H1 (cell line): Measurements from ENCODE around the gene ADGRB3. TPM values are rescaled to one million over a fixed set of nuclear protein-coding genes. Genes with fewer than 3 reads are reported as not detected.

ENCODE experiments used
- CBX8 ChIP-seq: fragments of 300-800, 300-1000 bp; sonication (generic); IDR thresholded peaks from 2 replicates; pipeline ENCODE4 v1.7.1; 2016; ENCODE audit warnings: low read depth, low read length, borderline replicate concordance
- CEBPB ChIP-seq: IDR thresholded peaks from 2 replicates; pipeline ENCODE4 v1.6.1; 2012; ENCODE audit warnings: low read depth, low read length
- EP300 ChIP-seq, 2 experiments: IDR thresholded peaks; 1 replicate in 1 of 2; 2 replicates in 1 of 2; pipeline ENCODE4 v1.6.1; 2011 to 2012; ENCODE audit warnings: low read depth in 2 of 2, low read length in 2 of 2, mild to moderate bottlenecking in 2 of 2, borderline replicate concordance in 1 of 2, inconsistent platforms in 1 of 2, moderate library complexity in 1 of 2
- GTF2F1 ChIP-seq: IDR thresholded peaks from 2 replicates; pipeline ENCODE4 v1.6.1; 2012; ENCODE audit warnings: low read depth, low read length, improper control_type of control experiment, borderline replicate concordance
- MAFK ChIP-seq: IDR thresholded peaks from 2 replicates; pipeline ENCODE4 v1.6.1; 2012; ENCODE audit warnings: low read depth, mild to moderate bottlenecking, improper control_type of control experiment, low read length
- PHF8 ChIP-seq: fragments of 200-600 bp; sonication (generic); conservative IDR thresholded peaks from 2 replicates; pipeline ENCODE4 v1.7.1; 2012; ENCODE audit warnings: low read depth, mild to moderate bottlenecking, inconsistent platforms, low read length, moderate library complexity
- SAP30 ChIP-seq: fragments of 300-600 bp; sonication (generic); IDR thresholded peaks from 2 replicates; pipeline ENCODE4 v1.7.1; 2012; ENCODE audit warnings: low read length, moderate library complexity, mild to moderate bottlenecking, inconsistent platforms; ENCODE audit not compliant: insufficient read depth, insufficient replicate concordance
- SP4 ChIP-seq: IDR thresholded peaks from 2 replicates; pipeline ENCODE4 v1.6.1; 2012; ENCODE audit warnings: low read length, inconsistent platforms
- ZNF274 ChIP-seq: IDR thresholded peaks from 2 replicates; pipeline ENCODE4 v1.7.0; 2012; ENCODE audit warnings: low read length, borderline replicate concordance; ENCODE audit errors: extremely low read depth
- polyA plus RNA-seq, 7 experiments: library from polyadenylated mRNA; depleted of rRNA in 3 of 7; stranded (reverse) in 5 of 7; unstranded in 2 of 7; fragments of >200 nt in 5 of 7; fragments of 200-250 nt in 2 of 7; gene quantifications; 1 replicate in 5 of 7; 2 replicates in 1 of 7; 4 replicates in 1 of 7; pipeline versions ENCODE4 v1.2.1 to v1.2.3, GENCODE V29; 2011 to 2013; ENCODE audit warnings: missing spikeins in 2 of 7, mixed read lengths in 2 of 7
- total RNA-seq: library from RNA; stranded (reverse); fragmentation: NEBNext Ultra II Directional; extraction: Animal tissue kit (Norgen Biotek cat#: 25700); gene quantifications from 2 replicates; pipeline ENCODE4 v1.2.1, GENCODE V29; 2021

Gene ADGRB3
- total and polyA plus RNA-seq, 2 of the 8 experiments (the other 6 are each of a cell fraction or from before 2014, with no cell fraction given) = 0.35 to 1.2 TPM

DNA sequence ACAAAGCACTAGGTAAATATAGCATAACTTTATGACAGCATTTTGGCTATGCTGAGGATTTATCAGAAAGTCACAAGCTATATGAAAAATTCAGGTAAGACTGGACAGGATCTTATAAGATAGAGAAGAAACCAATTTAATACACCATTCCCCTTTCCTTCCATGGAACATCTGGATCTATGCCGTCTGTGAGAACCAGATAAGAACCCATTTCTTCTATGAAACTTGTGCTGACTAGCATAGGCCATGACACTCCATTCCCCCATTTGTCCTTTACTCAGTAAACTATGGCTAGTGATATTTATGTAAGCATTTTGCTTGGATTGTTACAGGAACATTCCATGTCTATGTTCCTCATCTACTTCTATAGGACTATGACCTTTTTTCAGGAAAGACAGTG, 437.7 kb downstream of the ADGRB3 start (continued):
- no peak for TF ChIP-seq EP300 (IDR thresholded peaks at IDR 0.05; ENCODE audit: borderline replicate concordance in 1 of 2, low read depth in 2 of 2, low read length in 2 of 2)
- TF ChIP-seq CEBPB = no peak
- no peak for TF ChIP-seq SP4
- TF ChIP-seq SAP30 = no peak
- no peak for TF ChIP-seq GTF2F1
- no peak for TF ChIP-seq ZNF274
- TF ChIP-seq PHF8 = no peak
- TF ChIP-seq MAFK = no peak
- TF ChIP-seq CBX8 = no peak
